Heart left ventricle (tissue), 16 donors: ENCODE data around the gene MRPS21. TPM values are rescaled to one million over a fixed set of nuclear protein-coding genes. Genes with fewer than 3 reads are reported as not detected.
"Not testable (repeated sequence)": the region's sequence is repeated elsewhere in the genome, so short reads cannot be mapped to it uniquely, and the experiment has no call there.

Experiments used
- ATAC-seq, 4 donors: fragments of 200-7000 bp; cut with Tn5 transposase; one replicate each; pipeline ENCODE4 v1.9.1; 2020 to 2022; ENCODE audit warnings: moderate library complexity in 4 of 4, mild to moderate bottlenecking in 3 of 4, moderate number of reproducible peaks in 1 of 4
- DNase-seq, 5 donors: peaks; one replicate each; pipeline ENCODE4 v3.0.0-alpha.2; 2020
- H3K27ac ChIP-seq, 12 donors: fragments of 200-600 bp; sonication (generic) in 4 of 12; one replicate each; pipeline versions ENCODE4 v1.5.0 to v1.8.0; 2016 to 2022; ENCODE audit warnings: mild to moderate bottlenecking in 2 of 12
- H3K27me3 ChIP-seq, 9 donors: fragments of 200-600 bp; sonication (generic) in 2 of 9; one replicate each; pipeline versions ENCODE4 v1.5.1 to v1.8.0; 2016 to 2022; ENCODE audit warnings: mild to moderate bottlenecking in 3 of 9
- H3K36me3 ChIP-seq, 9 donors: fragments of 200-600 bp; sonication (generic) in 2 of 9; one replicate each; pipeline versions ENCODE4 v1.5.0 to v1.8.0; 2018 to 2022; ENCODE audit warnings: mild to moderate bottlenecking in 2 of 9
- H3K4me1 ChIP-seq, 12 donors: fragments of 200-600 bp; sonication (generic) in 4 of 12; one replicate each; pipeline versions ENCODE4 v1.5.0 to v1.8.0; 2016 to 2022; ENCODE audit warnings: mild to moderate bottlenecking in 3 of 12
- H3K4me3 ChIP-seq, 12 donors: fragments of 200-600 bp; sonication (generic) in 4 of 12; one replicate each; pipeline versions ENCODE4 v1.5.0 to v1.8.0; 2017 to 2022; ENCODE audit warnings: mild to moderate bottlenecking in 9 of 12, moderate library complexity in 4 of 12
- H3K9me3 ChIP-seq, 12 donors: fragments of 200-600 bp; sonication (generic) in 4 of 12; one replicate each; pipeline versions ENCODE4 v1.5.0 to v1.8.0; 2016 to 2022; ENCODE audit warnings: mild to moderate bottlenecking in 1 of 12
- POLR2A ChIP-seq, 2 donors: fragments of 450-650 bp; IDR thresholded peaks; one replicate each; pipeline ENCODE4 v1.6.1; 2017; ENCODE audit warnings: antibody characterized with exemption in 2 of 2, mild to moderate bottlenecking in 2 of 2, moderate library complexity in 2 of 2
- WGBS, 4 donors: extraction: QIAGEN DNeasy Blood & Tissue Kit in 2 of 4; methylation state at CpG; one replicate each; pipeline versions ENCODE4 v1.1.5 to v1.1.7; 2013 to 2018; 5-methylcytosine and 5-hydroxymethylcytosine counted together
- intact Hi-C, 10 donors: fragments of 100-400 bp; cut with DNase I; formaldehyde crosslinking; loops; one replicate each; pipeline versions ENCODE4 v1.11.1 to v1.14.2; 2022
- polyA plus RNA-seq, 2 donors: library from polyadenylated mRNA; stranded (reverse); fragments of 200-250 nt; gene quantifications; one replicate each; pipeline ENCODE4 v1.2.3, GENCODE V29; 2013
- total RNA-seq, 9 donors: library from RNA; depleted of rRNA in 2 of 9; stranded (reverse); fragments of >200 nt in 2 of 9; fragmentation: NEBNext Ultra II Directional in 3 of 9; extraction: Animal tissue kit (Norgen Biotek cat#: 25700) in 3 of 9; gene quantifications; one replicate each; pipeline versions ENCODE4 v1.1.0 to v1.2.4, GENCODE V29; 2016 to 2023
- TF ChIP-seq, protein P1 (sequence below), 12 donors: fragments of 200-600 bp; sonication (generic) in 4 of 12; IDR thresholded peaks; one replicate each; pipeline versions ENCODE4 v1.5.0 to v1.8.0; 2018 to 2022; ENCODE audit warnings: antibody characterized with exemption in 12 of 12, mild to moderate bottlenecking in 5 of 12
- donor health status: ischemic (EF 13 %, LVEDD 7.1; RV severe dilation, severe dysfunction).
- donor health status: healthy with polysubstance abuse.
- donor health status: DM: no; HTN: yes; CAD: no.
- donor health status: DM: no; HTN: no; CAD: no.
- donor health status: ischemic (EF 25% LVEDD 6.9; RV normal size, moderate dysfunction).
- donor health status: ischemic (EF 25% LVEDD 5.7; RV mildly dilated, moderate dysfunction).
- donor health status: healthy.
- donor health status: DM: yes; HTN: yes; CAD: no.
- donor health status: ischemic (EF 35%, LVEDD 5.7; RV mildly dilated, moderate dysfunction).
- donor health status: nonischemic (EF 11% LVEDD 7.7; RV severe dilation, severe dysfunction).
- donor health status: DM: yes; HTN: yes; CAD: no.
- donor health status: PGD.
- donor health status: ischemic (EF 29% LVEDD 5.4; RV normal size, mild dysfunction).
- donor health status: nonischemic (EF 23%, LVEDD 6.1; RV moderate dilation, normal function).

MRPS21 gene
- total and polyA plus RNA-seq, 11 donors = 44.5 to 139 (median 64.2) TPM

DNA sequence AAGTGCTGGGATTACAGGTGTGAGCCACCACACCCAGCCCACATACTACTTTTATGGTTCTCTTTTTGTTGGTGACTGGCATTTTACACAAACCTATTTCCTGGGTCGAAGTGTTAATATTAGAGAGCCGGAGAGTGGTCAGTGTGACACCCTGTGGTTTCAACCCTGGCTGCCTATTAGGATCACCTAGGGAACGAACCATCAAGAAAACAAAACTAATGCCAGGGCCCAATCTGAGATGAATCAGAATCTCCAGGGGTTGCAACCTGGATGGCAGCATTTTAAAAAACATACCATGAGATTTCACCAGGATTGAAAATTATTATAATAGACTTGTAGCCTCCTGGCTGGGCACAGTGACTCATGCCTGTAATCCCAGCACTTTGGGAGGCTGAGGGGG is 6.1 kb downstream of the MRPS21 start:
- no peak for DNase-seq
- Histone ChIP-seq H3K27me3 (no peaks in the 10 kb centered on the region), H3K9me3 (no peaks in the 10 kb centered on the region), H3K4me1 (peaks cover 0 to 8% (median under 1%) of the 10 kb centered on the region in 12 donors), H3K36me3 (peaks cover 0 to 92% (median 84%) of the 10 kb centered on the region in 9 donors), H3K27ac (no peak overlapping the region), H3K4me3 (no peak overlapping the region)
- TF ChIP-seq, protein P1, sequence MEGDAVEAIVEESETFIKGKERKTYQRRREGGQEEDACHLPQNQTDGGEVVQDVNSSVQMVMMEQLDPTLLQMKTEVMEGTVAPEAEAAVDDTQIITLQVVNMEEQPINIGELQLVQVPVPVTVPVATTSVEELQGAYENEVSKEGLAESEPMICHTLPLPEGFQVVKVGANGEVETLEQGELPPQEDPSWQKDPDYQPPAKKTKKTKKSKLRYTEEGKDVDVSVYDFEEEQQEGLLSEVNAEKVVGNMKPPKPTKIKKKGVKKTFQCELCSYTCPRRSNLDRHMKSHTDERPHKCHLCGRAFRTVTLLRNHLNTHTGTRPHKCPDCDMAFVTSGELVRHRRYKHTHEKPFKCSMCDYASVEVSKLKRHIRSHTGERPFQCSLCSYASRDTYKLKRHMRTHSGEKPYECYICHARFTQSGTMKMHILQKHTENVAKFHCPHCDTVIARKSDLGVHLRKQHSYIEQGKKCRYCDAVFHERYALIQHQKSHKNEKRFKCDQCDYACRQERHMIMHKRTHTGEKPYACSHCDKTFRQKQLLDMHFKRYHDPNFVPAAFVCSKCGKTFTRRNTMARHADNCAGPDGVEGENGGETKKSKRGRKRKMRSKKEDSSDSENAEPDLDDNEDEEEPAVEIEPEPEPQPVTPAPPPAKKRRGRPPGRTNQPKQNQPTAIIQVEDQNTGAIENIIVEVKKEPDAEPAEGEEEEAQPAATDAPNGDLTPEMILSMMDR (IDR thresholded peaks at IDR 0.05) = no peak
- TF ChIP-seq POLR2A (IDR thresholded peaks at IDR 0.05) = no peak
- no peak for ATAC-seq
- WGBS, 4 donors = 95 to 100% (median 99%) methylated on average over 3 of the region's 3 CpGs
- intact Hi-C loops = no loop called here

DNA sequence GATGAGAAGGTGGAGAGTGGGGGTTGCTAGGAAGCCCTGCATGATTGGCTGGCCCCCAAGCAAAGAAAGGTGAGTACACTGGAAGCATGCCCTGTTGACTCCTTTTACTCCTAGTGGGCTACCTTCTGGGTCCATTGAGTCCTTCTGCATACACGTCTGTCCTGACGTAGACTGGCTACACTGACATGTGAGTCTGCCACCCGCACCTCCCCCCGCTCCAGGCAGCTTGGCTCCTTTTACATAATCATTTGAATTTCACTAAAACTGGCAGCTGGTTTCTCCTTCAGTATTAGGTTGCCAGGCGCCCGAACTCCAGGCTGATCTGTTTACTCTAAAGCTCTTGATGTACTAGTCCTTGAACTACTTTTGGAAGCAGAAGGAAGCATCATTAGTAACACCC is 8.7 kb downstream of the MRPS21 start:
- Histone ChIP-seq H3K4me1 (no peaks in the 10 kb centered on the region), H3K4me3 (no peak overlapping the region), H3K9me3 (no peaks in the 10 kb centered on the region), H3K27me3 (no peaks in the 10 kb centered on the region), H3K36me3 (peaks cover 0 to 87% (median 78%) of the 10 kb centered on the region in 9 donors), H3K27ac (no peak overlapping the region)
- TF ChIP-seq POLR2A (IDR thresholded peaks at IDR 0.05) = no peak
- TF ChIP-seq, protein P1 (IDR thresholded peaks at IDR 0.05) = no peak
- ATAC-seq (peak in 1 of 4 donors; percentile 14), DNase-seq (no peak)
- WGBS, 4 donors = 86 to 91% (median 89%) methylated on average over 6 of the region's 6 CpGs
- intact Hi-C loops = no loop called here

DNA sequence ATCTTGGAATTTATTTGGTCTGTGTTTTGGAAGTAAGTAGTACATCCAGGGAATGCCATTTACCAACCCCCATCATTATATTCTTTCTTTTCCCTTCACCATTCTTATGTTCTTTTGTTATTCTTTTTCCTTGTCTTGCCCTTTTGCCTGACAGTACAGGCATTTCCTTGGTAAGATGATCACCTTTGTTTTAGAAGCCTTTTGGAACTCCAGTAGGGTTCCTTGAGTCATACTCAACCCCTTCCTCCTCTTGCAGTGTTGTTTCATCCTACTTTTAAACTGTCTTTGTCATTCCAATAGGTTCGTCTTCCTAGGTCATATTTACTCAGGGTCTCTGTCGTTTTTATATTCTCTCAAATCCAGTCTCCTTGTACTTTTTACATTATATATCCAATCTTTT is 9.2 kb downstream of the MRPS21 start:
- Histone ChIP-seq H3K36me3 (peaks cover 0 to 87% (median 78%) of the 10 kb centered on the region in 9 donors), H3K27ac (no peak overlapping the region), H3K9me3 (no peaks in the 10 kb centered on the region), H3K4me3 (no peak overlapping the region), H3K4me1 (no peaks in the 10 kb centered on the region), H3K27me3 (no peaks in the 10 kb centered on the region)
- ATAC-seq (no peak), DNase-seq (no peak)
- TF ChIP-seq, protein P1 (IDR thresholded peaks at IDR 0.05) = no peak
- TF ChIP-seq POLR2A (IDR thresholded peaks at IDR 0.05) = no peak
- WGBS, 4 donors = 82 to 90% (median 85%) methylated on average over 2 of the region's 2 CpGs
- intact Hi-C loops = no loop called here

DNA sequence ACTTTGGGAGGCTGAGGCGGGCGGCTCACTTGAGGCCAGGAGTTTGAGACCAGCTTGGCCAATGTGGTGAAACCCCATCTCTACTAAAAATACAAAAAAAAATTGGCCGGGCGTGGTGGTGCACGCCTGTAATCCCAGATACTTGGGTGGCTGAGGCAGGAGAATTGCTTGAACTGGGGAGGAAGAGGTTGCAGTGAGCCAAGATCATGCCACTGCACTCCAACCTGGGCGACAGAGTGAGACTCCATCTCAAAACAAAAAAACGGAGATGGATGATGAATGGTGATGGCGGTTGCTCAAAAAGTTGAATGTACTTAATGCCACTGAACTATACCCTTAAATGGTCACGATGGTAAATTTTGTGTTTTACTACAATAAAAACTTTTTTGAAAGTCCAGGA is 14.9 kb downstream of the MRPS21 start:
- H3K27me3 ChIP-seq, DNase-seq, intact Hi-C loops, ATAC-seq, H3K4me3 ChIP-seq, H3K27ac ChIP-seq, H3K4me1 ChIP-seq, H3K9me3 ChIP-seq: not testable (repeated sequence)
- H3K36me3 ChIP-seq = peaks cover 0 to 44% (median 38%) of the 10 kb centered on the region in 9 donors
- 94 to 96% (median 95%) methylated on average over 9 of the region's 9 CpGs for WGBS, 4 donors
